ENCODE data around the gene ADAMTS12.

DNA sequence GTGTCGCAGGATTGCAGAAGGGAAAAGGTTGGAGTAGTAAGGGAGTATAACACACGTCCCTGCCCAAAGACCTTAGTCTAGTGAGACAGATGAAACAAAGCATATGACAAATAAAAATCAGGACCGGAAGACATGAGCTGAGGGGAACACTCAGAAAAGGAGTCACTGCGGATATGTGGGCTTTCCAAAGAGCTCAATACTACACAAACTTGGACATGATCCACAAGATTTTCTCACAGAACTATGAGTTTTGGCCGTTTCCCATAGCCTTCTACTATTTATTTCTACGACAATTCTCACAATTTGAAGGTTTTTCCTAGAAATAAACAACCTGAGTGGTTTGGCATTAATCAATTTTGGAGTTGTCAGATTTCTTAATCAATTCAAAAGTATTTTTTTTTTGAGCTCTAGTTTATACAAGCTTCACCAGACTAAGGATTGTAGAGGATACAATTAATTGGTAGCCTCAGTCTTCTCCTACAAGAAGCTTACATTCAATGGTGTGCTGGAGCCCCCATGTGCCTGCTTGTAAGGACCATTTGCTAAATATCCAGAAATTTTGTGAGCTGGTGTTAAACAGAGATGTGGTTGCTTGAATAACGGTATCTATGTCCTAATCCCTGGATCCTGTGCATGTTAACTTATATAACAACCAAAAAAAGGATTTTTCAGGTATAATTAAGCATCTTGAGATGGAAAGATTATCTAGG, 91.4 kb downstream of the ADAMTS12 start:
- TF ChIP-seq CTCF (conservative IDR thresholded peaks at IDR 0.05) (peak; percentile 12; the same call in 1 of the 2 replicates), ZFX (IDR thresholded peaks at IDR 0.05) (no peak)
